D721Med (cell line): ENCODE data around the gene RBMXL2.

Experiments
- DNase-seq: peaks from one replicate; pipeline ENCODE4 v3.0.0; 2011; ENCODE audit warnings: low spot score; ENCODE audit not compliant: insufficient read length
- FAIRE-seq: peaks from 2 replicates; lab custom pipeline; 2011; peaks lifted over from hg19 to GRCh38; lab: Jason Lieb, UNC
- TF ChIP-seq, protein P1 (sequence below): IDR thresholded peaks from 2 replicates; pipeline ENCODE4 v1.5.1; 2012; ENCODE audit warnings: mild to moderate bottlenecking, control low read depth; ENCODE audit not compliant: insufficient read depth; ENCODE audit errors: missing control alignments

The RBMXL2 gene

DNA sequence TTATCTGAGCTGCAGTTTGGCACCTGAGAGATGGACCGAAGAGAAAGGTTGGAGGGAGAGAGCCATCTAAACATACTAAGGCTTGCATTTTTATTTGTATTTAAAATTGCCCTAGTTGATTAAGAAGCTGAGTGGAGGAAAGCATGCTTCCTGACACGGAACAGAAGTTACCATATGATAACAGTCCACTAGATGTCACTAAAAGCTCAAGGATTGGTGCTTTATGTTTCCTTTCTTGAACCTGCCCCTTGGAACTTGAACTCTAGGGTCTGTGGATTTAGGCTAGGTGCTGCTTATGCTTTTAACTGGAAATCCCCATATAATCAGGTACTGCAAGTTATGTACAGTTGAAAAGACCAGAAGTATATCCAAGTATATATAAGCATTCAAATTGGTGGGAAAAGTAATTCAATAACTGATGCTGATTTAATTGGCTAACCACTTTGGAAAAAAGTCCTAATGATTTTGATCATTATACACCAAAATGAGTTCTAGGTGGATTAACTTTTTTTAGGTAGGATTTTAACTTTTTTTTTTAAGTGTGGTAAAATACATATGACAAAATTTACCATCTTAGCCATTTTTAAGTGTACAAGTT lies 9.5 kb downstream of the RBMXL2 start:
- TF ChIP-seq, protein P1, sequence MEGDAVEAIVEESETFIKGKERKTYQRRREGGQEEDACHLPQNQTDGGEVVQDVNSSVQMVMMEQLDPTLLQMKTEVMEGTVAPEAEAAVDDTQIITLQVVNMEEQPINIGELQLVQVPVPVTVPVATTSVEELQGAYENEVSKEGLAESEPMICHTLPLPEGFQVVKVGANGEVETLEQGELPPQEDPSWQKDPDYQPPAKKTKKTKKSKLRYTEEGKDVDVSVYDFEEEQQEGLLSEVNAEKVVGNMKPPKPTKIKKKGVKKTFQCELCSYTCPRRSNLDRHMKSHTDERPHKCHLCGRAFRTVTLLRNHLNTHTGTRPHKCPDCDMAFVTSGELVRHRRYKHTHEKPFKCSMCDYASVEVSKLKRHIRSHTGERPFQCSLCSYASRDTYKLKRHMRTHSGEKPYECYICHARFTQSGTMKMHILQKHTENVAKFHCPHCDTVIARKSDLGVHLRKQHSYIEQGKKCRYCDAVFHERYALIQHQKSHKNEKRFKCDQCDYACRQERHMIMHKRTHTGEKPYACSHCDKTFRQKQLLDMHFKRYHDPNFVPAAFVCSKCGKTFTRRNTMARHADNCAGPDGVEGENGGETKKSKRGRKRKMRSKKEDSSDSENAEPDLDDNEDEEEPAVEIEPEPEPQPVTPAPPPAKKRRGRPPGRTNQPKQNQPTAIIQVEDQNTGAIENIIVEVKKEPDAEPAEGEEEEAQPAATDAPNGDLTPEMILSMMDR: peak; percentile 60
- FAIRE-seq (no peak), DNase-seq (no peak)

GRCh38 chr11:7115780-7116179 lies 27.0 kb downstream of the RBMXL2 start:
- no peak for DNase-seq
- TF ChIP-seq, protein P1: no peak
- FAIRE-seq: no peak

GRCh38 chr11:7116370-7116769 lies 27.6 kb downstream of the RBMXL2 start:
- TF ChIP-seq, protein P1: no peak
- no peak for DNase-seq
- no peak for FAIRE-seq

DNA sequence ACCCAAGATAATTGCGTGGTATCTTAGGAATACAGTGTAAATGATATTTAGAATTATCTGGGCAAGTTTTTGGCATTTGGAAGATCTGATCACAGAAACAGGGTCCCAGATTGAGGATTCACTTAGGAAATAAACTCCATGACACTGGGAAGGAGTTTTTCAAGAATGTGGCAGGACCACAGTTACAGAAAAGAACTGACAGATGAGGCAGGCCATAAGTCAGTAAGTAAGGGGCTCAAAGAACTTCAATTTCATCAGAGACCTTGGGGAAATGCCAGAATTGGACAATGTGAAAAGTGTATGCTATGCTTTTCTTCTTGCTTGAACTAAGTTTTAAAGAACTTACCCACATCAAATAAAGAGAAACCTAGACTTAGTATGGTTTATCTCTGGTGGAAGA lies 49.3 kb downstream of the RBMXL2 start:
- TF ChIP-seq, protein P1: no peak
- FAIRE-seq (no peak), DNase-seq (no peak)
